Stimulated activated CD4-positive, alpha-beta T cell treated with anti-CD3 and anti-CD28 coated beads, Interleukin-15, amount 100 ng/mL, for 48 hours (primary cell): ENCODE results near the gene CDK17.
"Not testable (repeated sequence)": the region's sequence is repeated elsewhere in the genome, so short reads cannot be mapped to it uniquely, and the experiment has no call there.

ENCODE experiments used
- DNase-seq, 2 donors: peaks; one replicate each; pipeline ENCODE4 v3.0.0-alpha.2; 2020; ENCODE audit warnings: low read depth in 2 of 2

The CDK17 gene

GRCh38 chr12:96393229-96393628 lies 7.0 kb downstream of the CDK17 start:
- DNase-seq, result not testable (repeated sequence)

DNA sequence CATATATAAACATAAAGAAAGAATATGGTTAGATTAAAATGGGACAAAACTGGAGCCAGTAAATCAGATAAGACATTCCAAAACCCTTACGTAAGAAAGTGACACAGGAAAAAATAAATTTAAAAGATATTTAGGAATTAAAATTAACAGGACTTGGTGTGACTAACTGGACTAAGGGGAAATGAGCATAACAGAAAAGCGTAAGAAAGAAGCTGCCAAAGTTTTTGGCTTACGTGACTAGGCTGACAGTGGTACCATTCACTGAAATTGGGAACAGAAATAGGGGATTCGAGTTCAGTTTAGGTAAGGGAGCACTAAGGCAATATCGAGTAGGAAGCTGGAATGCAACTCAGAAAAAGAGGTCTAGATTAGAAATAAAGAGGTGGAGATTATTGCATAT lies 7.8 kb downstream of the CDK17 start:
- DNase-seq, result no peak

- no peak for DNase-seq
These were observed 12.3 kb downstream of the CDK17 start for GRCh38 chr12:96387981-96388380.

DNA sequence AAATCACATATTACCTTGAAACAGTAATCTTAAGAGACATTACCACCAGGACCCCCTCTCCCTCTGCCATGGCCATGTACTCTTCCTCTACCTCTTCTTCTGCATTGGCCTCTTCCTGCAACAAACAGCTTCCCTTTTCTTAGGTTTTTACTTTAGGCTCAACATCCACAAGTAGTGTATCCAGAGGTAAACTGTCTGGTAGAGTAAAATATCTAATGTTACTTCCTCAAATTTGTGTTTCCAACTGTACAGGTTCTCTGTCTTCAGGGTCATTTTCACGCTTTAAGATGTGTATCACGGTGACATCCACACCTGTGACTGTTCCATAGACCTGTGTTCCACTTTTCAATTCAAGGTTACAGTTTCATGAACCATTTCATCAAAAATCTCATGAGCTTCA lies 13.4 kb downstream of the CDK17 start:
- no peak for DNase-seq

- DNase-seq, result no peak
These were observed 16.2 kb downstream of the CDK17 start for GRCh38 chr12:96383991-96384390.

- no peak for DNase-seq
These were observed 16.9 kb downstream of the CDK17 start for GRCh38 chr12:96383371-96383770.

GRCh38 chr12:96379743-96380142 lies 20.5 kb downstream of the CDK17 start:
- DNase-seq, result not testable (repeated sequence)

DNA sequence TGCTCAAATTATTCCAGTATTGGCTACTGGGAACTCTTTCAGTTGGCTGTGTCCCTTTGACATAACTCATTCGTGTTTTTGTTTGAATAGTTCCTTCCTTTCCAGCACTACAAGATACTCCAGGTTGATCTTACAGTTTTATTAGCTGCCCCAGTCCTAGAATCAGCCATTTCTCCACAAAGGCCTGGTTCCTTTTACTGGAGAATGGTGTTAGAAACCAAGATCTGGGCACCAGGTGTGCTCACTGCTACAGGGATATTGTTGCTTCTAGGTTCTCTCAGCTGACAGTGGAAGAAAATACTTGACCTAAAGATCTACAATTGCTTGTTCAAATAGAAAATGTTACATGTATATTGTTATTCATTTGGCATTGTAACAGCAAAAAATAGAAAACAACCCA lies 21.9 kb downstream of the CDK17 start:
- DNase-seq, result no peak

DNA sequence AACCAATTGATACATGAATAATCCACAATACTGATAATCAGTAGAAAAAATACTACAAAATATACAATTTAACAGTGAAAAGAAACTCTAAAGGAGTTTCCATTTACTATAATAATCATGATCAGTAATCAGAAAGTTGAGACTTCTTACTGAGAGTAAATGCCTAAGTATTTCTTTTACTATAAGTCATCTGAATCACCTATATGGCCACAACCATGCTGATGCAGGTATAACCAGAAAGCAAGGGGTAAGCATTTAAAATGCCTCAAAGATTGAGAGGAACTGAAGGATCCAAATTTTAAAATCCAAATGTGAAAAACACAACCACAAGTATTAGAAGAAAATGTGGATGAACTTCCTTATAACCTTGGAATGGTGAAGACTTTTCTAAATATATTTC lies 23.4 kb downstream of the CDK17 start:
- DNase-seq, result no peak

GRCh38 chr12:96375841-96376604 lies 24.2 kb downstream of the CDK17 start:
- DNase-seq, result no peak

DNA sequence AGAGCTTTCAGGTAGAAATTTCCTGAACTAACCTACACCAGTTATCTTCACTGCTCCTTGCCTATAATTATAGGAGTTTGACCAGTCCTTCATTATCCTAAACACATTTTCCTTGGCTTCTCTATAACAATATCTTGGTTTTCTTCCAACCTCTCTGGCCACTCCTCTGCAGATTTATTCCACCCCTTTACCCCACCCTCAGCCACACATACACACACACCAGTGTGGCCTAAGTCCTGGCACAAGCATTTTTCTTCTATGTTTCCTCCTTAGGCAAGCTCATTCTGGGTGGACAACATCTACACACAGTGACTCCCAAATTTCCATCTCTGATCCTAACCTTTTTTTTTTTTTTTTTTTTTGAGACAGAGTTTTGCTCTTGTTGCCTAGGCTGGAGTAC lies 25.1 kb downstream of the CDK17 start:
- no peak for DNase-seq

DNA sequence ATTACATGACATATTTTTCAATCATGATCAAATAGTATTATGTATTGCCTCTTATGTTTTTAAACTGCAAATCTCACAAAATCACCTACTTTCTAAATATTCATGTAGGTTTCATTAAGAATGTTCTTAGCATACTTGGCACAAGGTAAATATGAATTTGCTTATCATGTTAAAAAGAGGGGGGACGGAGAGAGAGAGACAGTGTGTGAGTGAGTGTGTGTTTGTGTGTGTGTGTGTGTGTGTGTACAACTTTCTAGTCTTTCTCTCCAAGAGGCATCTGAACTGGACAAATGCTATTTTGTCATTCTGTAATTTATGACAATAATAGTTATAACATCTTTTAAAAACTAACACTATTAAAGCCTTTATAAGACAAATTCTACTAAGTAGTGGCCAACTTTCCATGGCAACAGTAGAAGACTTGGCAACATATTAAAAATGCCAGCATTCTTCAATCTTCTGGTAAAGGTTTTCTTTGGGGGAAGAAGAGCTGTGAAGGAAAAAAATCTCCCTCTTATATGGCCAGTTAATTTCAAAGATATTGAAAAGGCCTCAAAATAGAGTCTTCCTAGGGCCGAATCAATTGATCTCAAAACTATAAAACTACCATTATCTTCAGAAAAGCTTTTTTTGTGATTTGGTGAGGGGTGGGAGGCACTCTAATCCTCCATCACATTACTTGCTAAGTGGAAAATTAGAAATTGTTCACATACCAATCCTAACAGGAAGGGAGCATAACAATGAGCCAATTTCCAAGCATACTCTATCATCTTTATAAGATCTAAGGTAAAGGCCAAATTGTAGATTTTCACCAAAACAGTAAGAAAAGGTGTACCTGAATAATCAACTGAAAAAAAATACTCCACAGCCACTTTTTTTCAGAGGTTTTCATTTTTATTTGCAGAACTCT lies 28.2 kb downstream of the CDK17 start:
- DNase-seq, result no peak

- no peak for DNase-seq
These were observed 29.0 kb downstream of the CDK17 start for GRCh38 chr12:96371138-96371789.

DNA sequence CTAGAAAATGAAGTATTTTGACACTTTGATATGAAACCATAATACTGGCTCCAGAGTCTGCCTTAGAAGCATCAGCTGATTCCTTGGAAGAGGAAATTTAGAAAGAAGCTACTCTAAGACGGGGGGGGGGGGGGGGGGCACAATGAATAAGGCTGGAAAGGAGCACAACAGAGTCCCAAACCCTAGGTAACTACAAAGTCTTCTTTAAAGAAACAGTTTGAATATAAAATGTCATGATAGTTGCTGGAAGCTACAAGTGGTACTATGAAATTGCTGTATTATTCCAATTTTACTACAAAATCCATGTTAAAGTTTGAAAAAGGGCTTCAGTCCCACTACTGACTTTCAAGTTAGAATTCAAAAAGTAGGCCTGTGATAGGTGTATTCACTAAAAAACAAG lies 31.6 kb downstream of the CDK17 start:
- DNase-seq, result no peak

GRCh38 chr12:96368233-96368632 lies 32.0 kb downstream of the CDK17 start:
- no peak for DNase-seq

DNA sequence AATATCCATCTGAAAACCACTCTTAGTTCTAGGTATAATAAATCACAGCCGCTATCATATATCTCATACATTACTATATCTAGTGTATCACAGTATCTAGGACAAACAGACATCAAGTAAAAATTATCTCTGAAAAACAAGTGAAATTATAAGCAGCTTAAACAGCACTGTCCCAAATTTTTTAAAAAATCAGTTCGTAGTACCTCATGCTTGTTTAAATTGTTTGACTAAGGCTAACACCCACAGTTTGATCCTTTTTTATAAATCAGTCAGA lies 33.9 kb downstream of the CDK17 start:
- no peak for DNase-seq

- DNase-seq, result no peak
These were observed 34.4 kb downstream of the CDK17 start for GRCh38 chr12:96365604-96366380.

DNA sequence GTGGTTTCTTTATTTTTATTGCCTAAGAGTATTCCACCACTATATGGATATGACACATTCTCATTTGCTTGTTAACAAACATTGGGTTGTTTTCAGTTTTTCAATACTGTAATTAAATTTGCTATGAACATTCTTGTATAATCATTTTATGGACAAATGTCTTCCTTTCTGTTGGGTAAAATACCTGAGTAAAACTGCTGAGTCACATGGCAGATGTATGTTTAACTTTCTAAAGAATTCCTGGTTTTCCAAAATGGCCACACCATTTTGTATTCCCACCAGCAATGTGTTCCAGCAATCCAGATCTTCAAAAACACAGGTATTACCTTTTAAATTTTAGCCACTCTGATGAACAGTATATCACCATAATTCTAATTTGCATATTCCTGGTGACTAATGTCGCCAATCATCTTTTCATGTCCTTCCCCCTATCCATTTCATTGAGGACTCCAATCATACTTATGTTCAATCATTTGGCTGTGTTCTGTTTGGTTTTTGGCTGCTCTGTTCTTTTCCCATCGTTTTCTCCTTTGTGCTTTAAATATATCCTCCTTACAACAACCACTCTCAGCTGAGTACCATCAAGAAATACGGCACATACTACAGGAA lies 36.0 kb downstream of the CDK17 start:
- no peak for DNase-seq

GRCh38 chr12:96361074-96361473 lies 39.2 kb downstream of the CDK17 start:
- DNase-seq, result no peak

DNA sequence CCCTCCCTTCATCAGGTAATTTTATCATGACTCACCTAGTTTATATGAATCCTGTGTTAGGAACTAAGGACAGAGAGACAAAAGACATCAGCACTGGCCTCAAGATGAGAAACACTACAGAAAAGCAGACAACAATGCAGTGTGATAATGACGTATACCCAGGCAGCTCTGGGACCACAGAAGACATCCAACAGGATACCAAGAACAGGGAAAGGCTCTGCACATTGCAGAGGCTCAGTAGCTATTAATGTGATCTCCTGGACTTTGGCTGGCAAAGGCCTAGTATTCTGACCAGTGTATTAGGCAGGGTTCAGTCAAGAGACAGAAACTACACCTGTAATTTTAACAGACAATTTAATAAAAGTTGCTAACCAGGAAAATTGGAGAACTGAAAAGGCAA lies 39.7 kb downstream of the CDK17 start:
- no peak for DNase-seq

DNA sequence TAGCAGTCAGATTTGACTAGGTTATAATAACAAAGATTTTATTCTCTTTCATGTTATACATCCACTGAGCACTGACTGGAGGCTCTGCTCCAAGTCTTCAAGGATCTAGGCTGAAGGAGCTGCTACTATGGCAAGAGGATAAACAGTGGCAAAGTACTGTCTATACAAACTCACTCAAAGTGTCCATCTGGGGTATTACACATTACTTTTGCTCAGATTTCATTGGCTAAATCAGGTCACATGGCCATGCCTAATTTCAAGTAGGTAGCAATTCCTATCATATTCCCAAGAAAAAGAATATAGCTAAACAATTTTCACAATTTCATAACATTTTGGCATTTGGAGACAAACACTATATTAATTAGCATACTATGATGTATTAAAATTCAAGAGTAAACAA lies 40.9 kb downstream of the CDK17 start:
- no peak for DNase-seq

DNA sequence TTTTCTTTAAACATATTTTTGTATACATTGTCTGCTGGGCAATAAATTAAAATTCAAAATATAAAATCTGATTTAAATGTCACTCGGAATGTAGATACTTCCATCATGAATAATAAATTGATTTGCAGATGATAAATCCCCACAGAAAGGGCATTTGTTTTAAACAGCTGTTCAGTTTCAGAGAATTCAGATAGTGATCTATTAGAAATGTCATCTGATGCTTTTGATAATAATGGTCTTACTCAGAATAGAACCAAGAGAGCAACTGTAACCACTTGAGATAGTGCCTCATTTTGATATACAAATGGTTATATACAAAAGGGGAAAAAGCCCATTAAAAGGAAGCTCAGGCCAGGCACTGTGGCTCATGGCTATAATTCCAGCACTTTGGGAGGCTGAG lies 43.4 kb downstream of the CDK17 start:
- no peak for DNase-seq
